Measurements from ENCODE around the gene FH.

The FH gene

DNA sequence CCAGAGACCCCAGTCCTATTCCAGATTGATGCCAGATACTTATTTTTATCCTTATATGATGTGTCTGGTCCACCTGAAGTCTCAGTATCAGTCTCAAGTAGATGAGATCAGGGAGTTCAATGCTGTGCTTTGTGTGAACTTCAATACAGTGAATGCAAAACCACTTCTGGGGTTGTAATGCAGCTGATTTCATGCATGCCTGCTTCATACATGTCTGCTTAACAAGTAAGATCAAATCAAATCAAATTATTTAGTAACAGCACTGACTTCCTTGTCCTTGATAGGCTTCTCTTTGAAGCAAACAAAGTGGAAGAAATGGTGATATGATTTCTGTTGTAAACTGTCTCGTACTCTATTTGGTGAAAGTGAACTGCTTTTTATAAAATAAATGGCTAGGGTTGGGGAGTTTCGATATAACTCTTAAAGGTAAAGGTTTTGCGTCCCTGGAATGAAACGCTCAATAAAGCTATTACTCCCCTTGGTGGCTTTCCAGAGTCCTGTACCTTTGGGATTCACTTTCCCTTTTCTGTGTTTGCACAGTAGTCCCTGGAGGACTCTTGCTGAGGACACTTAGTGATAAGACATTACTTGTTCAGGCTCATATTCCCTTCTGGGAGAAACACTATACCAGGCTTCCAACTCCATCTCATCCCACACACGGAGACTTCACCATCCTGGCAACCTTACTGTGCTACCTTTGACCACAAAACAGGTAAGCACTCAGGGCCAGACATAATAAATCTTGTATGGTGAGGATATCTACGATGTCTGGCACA, 59.3 kb downstream of the FH start:
- no peak for DNase-seq (ENCODE audit: low read depth in 2 of 3, low spot score in 2 of 3)

DNA sequence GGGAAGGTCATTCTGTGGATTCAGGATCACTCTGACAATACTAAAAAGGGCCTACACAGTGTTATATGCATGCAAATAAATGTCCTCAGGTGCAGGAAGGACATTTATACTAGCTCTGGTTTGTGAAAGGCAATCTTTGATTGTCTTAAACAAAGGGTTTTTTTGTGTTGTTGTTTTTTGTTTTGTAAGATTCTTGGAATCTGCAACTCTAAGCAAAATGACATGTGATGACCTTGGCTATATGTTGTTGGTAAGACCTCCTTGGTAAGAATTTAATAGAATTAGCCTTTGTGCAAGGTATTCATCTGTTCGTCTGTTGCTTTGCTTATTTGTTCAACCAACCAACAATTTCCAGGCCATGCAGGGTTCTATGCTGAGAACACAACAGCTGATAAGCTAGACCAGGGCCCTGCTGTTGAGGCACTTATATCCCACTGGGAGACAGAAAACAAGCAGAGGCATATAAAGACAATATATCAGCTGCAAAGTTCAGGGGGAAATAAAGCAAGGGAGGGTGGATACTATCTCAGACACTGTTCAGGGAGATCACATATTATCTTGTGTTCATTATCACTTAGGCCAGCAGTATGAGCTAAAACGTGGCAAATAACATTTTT, 60.3 kb downstream of the FH start:
- no peak for DNase-seq (ENCODE audit: low read depth in 2 of 3, low spot score in 2 of 3)

DNA sequence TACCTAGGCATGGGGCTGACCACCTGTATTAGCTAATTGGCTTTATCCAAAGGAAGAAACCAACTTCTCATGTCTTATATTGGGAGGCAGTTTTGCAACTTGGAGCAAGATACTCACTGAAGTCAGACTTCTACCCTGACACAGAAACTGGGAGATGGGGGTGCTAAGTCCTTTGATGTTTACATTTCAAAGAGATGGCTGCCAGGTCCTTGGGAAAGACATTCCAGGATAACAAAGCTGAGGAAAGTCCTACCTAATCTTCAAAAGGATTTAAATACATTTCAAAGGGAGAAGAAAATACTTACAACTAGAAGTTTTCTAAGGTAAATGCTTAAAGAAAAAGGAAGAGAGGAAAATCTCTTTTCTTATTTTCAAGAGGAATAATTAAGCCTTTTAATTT, 62.1 kb downstream of the FH start:
- no peak for DNase-seq (ENCODE audit: low read depth in 2 of 3, low spot score in 2 of 3)

DNA sequence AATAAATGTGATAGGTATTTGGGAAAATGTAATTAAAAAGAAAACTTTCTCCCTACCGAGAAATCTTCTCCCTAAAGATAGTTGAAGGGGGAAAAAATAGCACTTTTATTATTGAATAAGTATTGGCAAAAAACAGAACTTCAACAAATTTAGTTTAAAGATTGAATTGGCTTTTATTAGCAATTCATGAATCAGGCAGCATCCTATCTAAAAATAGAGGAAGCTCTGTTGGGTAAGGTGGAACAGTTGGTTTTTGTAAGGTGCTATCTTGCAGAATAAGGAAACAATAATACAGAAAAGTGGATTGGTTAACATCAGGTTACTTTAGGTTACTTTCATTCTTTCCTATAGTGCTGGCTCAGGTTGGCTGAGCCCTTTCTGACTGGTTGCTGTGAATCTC, 62.8 kb downstream of the FH start:
- DNase-seq (ENCODE audit: low read depth in 2 of 3, low spot score in 2 of 3), result no peak

DNA sequence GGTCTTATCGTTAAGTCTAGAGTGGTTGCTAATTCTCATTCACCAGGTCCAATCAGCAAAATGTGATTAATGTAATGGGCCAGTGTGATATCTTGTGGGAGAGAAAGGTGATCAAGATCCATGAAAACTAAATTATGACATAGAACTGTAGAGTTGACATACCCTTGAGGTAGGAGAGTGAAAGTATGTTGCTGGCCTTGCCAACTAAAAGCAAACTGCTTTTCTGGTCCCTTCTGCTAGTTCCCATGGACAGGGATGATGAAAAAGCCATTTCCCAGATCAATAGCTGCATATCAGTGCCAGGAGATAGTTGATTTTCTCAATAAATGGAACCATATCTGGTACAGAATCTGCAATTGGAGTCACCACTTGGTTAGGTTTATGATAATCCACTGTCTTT, 65.8 kb downstream of the FH start:
- DNase-seq (ENCODE audit: low read depth in 2 of 3, low spot score in 2 of 3), result no peak

DNA sequence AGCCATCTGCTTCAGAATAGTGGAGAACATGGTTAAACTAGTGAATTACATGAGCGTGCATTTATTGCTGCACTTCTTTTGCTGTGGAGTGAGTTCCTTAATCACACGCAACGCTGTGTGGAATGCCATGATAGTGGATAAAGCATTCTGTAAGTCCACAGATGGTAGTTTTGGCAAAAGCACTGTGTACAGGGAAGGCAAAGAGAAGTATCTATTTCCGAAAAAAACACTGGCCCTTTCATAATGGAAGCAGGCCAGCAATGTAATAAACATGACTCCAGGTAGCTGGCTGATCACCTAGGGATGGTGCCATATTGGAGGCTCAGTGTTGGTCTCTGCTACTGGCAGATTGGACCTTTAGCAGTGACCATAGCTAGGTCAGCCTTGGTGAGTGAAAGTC, 67.6 kb downstream of the FH start:
- no peak for DNase-seq (ENCODE audit: low read depth in 2 of 3, low spot score in 2 of 3)
